K562 (cell line): ENCODE data around the gene FAM219B. TPM values are rescaled to one million over a fixed set of nuclear protein-coding genes. Genes with fewer than 3 reads are reported as not detected.

Experiments used
- ATAC-seq: fragments of 200-7000 bp; cut with Tn5 transposase; 3 replicates; pipeline ENCODE4 v1.9.1; 2020; ENCODE audit warnings: moderate library complexity
- BruUV-seq: library from RNA; stranded (reverse); fragments of 400-500 nt; replicated peaks from 2 replicates; lab custom pipeline; 2021; lab: Mats Ljungman, UMichigan
- CTCF ChIA-PET: fragments of 300-600 bp; formaldehyde crosslinking; extraction: SDS; loops from one replicate; lab custom pipeline; 2021; ENCODE audit warnings: low intra/inter-chr PET ratio; lab: Yijun Ruan, JAX
- POLR2A ChIA-PET: fragments of 300-600, 350-650 bp; sonication (Branson Sonifier 250); formaldehyde crosslinking; extraction: SDS; loops from one replicate; lab custom pipeline; 2021; ENCODE audit warnings: antibody characterized with exemption, inconsistent platforms; lab: Yijun Ruan, JAX
- DNase-seq, 4 experiments: peaks; one replicate each; pipeline versions ENCODE4 v3.0.0 to v3.0.0-alpha.2; 2011 to 2018; ENCODE audit warnings: low spot score in 3 of 4, mixed read lengths in 3 of 4; ENCODE audit errors: extremely low read depth in 1 of 4
- FAIRE-seq: peaks from 2 replicates; lab custom pipeline; 2011; peaks lifted over from hg19 to GRCh38; lab: Jason Lieb, UNC
- H2AFZ ChIP-seq: 2 replicates; pipeline ENCODE4 v1.6.0; 2011; ENCODE audit warnings: low read depth, low read length, control low read depth, inconsistent platforms
- H3K27ac ChIP-seq: fragments of 200-600 bp; 3 replicates; pipeline ENCODE4 v1.8.0; 2011; ENCODE audit warnings: low read depth, mild to moderate bottlenecking, control low read depth, inconsistent platforms, low read length, moderate library complexity, mixed read lengths; ENCODE audit errors: extremely low read depth
- H3K27me3 ChIP-seq, 2 experiments: fragments of 300-600 bp in 1 of 2; 2 replicates in 1 of 2; 3 replicates in 1 of 2; pipeline versions ENCODE4 v1.6.0 to v1.8.0; 2011; ENCODE audit warnings: inconsistent platforms in 2 of 2, low read length in 2 of 2, mild to moderate bottlenecking in 1 of 2, mixed read lengths in 1 of 2, moderate library complexity in 1 of 2; ENCODE audit not compliant: control insufficient read depth in 2 of 2, insufficient read depth in 2 of 2
- H3K36me3 ChIP-seq: fragments of 300-600 bp; 3 replicates; pipeline ENCODE4 v1.8.0; 2011; ENCODE audit warnings: mild to moderate bottlenecking, low read length, inconsistent platforms; ENCODE audit not compliant: control insufficient read depth, insufficient read depth
- H3K4me1 ChIP-seq, 2 experiments: fragments of 200-600 bp in 1 of 2; replicated peaks in 1 of 2; 2 replicates in 1 of 2; 3 replicates in 1 of 2; pipeline versions ENCODE4 v1.5.1 to v1.8.0; 2011; ENCODE audit warnings: inconsistent platforms in 2 of 2, low read length in 2 of 2, mild to moderate bottlenecking in 1 of 2, mixed read lengths in 1 of 2, moderate library complexity in 1 of 2; ENCODE audit not compliant: control insufficient read depth in 2 of 2, insufficient read depth in 2 of 2
- H3K4me2 ChIP-seq: 2 replicates; pipeline ENCODE4 v1.6.1; 2011; ENCODE audit warnings: low read length, control low read depth, inconsistent platforms, mixed read lengths; ENCODE audit not compliant: insufficient read depth
- H3K4me3 ChIP-seq: fragments of 200-600 bp; sonication (generic), shearing (Covaris generic); 2 replicates; pipeline ENCODE4 v1.5.1; 2016; ENCODE audit warnings: control low read depth, inconsistent platforms
- H3K79me2 ChIP-seq: fragments of 200-600 bp; 3 replicates; pipeline ENCODE4 v1.8.0; 2011; ENCODE audit warnings: low read length, inconsistent platforms; ENCODE audit not compliant: control insufficient read depth, insufficient read depth
- H3K9ac ChIP-seq, 2 experiments: 2 replicates each; pipeline versions ENCODE4 v1.6.0 to v1.6.1; 2011; ENCODE audit warnings: low read depth in 2 of 2, low read length in 2 of 2, control low read depth in 1 of 2, inconsistent platforms in 1 of 2, mild to moderate bottlenecking in 1 of 2, mixed read lengths in 1 of 2; ENCODE audit not compliant: insufficient read depth in 1 of 2
- H3K9me1 ChIP-seq: one replicate; pipeline ENCODE4 v1.6.0; 2011; ENCODE audit warnings: inconsistent platforms, mild to moderate bottlenecking, low read length, moderate library complexity; ENCODE audit not compliant: control insufficient read depth, insufficient read depth
- H3K9me3 ChIP-seq: replicated peaks from 2 replicates; pipeline ENCODE4 v1.5.1; 2011; ENCODE audit warnings: low read depth, low read length, inconsistent platforms; ENCODE audit not compliant: control insufficient read depth, insufficient read depth
- H4K20me1 ChIP-seq: replicated peaks from 2 replicates; pipeline ENCODE4 v1.6.1; 2011; ENCODE audit warnings: low read length, inconsistent platforms, mixed read lengths; ENCODE audit not compliant: control insufficient read depth, insufficient read depth
- BHLHE40 ChIP-seq: IDR thresholded peaks from 2 replicates; pipeline ENCODE4 v1.6.1; 2011; ENCODE audit warnings: low read length, improper control_type of control experiment
- HLTF ChIP-seq: fragments of 450-650 bp; IDR thresholded peaks from 2 replicates; pipeline ENCODE4 v1.6.1; 2016
- MTA3 ChIP-seq: fragments of 450-650 bp; formaldehyde crosslinking; IDR thresholded peaks from 2 replicates; pipeline ENCODE4 v1.6.1; 2017; ENCODE audit warnings: mild to moderate bottlenecking, borderline replicate concordance
- WGBS: fragments of 100-300 bp; shearing (Covaris generic); methylation state at CpG from one replicate; pipeline ENCODE4 v1.1.6; 2016; ENCODE audit warnings: low coverage, mixed read lengths; ENCODE audit not compliant: insufficient coverage; ENCODE audit errors: missing lambda C conversion rate; 5-methylcytosine and 5-hydroxymethylcytosine counted together
- in situ Hi-C: fragments of 300-500 bp; cut with MboI; formaldehyde crosslinking; loops from 4 replicates; pipeline ENCODE4 v1.15.0; 2018; ENCODE audit warnings: inconsistent platforms, mixed read lengths
- intact Hi-C: fragments of 100-400 bp; cut with micrococcal nuclease; formaldehyde crosslinking; loops from 2 replicates; pipeline ENCODE4 v1.14.2; 2022
- polyA plus RNA-seq, 8 experiments: library from polyadenylated mRNA; depleted of rRNA in 4 of 8; stranded (reverse) in 5 of 8; unstranded in 3 of 8; fragments of >200 nt; fragmentation: Nextera tagmentation in 2 of 8; fragmentation: Illumina TruSeq in 1 of 8; extraction: Ambion mirVana in 2 of 8; extraction: Trizol in 1 of 8; gene quantifications; 2 replicates each; pipeline versions ENCODE4 v1.2.1 to v1.2.3, GENCODE V29; 2011 to 2014; ENCODE audit warnings: inconsistent platforms in 1 of 8, missing spikeins in 1 of 8
- total RNA-seq, 7 experiments: library from RNA; depleted of rRNA in 6 of 7; stranded (reverse); fragments of >200 nt in 6 of 7; fragmentation: Illumina TruSeq in 2 of 7; extraction: Trizol in 2 of 7; gene quantifications; 2 replicates each; pipeline versions ENCODE4 v1.2.1 to v1.2.3, GENCODE V29; 2011 to 2021; ENCODE audit warnings: low replicate concordance in 1 of 7
- TF ChIP-seq, protein P1 (sequence below): sonication (generic); formaldehyde crosslinking; IDR thresholded peaks from 2 replicates; pipeline ENCODE4 v1.8.1; 2022; ENCODE audit warnings: missing genetic modification reagents
- TF ChIP-seq, protein P2 (sequence below), 3 experiments: fragments of 200-800 bp in 1 of 3; fragments of 250-450 bp in 1 of 3; fragments of 450-650 bp in 1 of 3; sonication (Bioruptor Pico) in 1 of 3; sonication (Bioruptor generic) in 1 of 3; formaldehyde crosslinking in 1 of 3; IDR thresholded peaks; 2 replicates each; pipeline versions ENCODE4 v1.6.1 to v1.8.0; 2016 to 2022; ENCODE audit warnings: mild to moderate bottlenecking in 2 of 3, missing genetic modification characterization in 2 of 3, missing compliant biosample characterization in 1 of 3, moderate library complexity in 1 of 3

FAM219B gene
- total and polyA plus RNA-seq, 9 of the 15 experiments (the other 6 are each of a cell fraction or from before 2014, with no cell fraction given), result 6.8 to 50.4 (median 29.4) TPM

DNA sequence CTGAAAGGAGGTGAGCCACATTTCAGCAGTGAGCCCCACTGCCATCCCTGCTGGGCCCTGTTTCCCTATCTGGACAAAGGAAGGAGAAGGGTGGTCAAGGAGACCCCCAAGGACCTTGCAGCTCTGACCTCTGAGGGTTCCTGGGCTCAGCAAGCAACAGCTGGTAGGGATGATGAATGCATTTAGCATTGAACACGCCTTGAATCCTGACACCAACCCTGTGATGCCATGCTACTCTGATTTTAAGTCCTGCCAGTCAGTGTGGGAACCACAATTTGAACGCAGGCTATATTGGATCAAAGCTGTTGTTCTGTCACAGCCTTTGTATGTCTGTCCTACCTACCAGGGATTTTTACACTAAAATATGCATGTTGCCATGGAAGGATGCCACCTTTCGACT, 10.3 kb downstream of the FAM219B start:
- DNase-seq (no peak), ATAC-seq (no peak), FAIRE-seq (no peak)
- intact Hi-C loops (no loop called here), in situ Hi-C loops (no loop called here)
- Histone ChIP-seq H2AFZ (no peak overlapping the region), H3K4me2 (no peak overlapping the region), H3K9me1 (peaks cover under 1% of the 10 kb centered on the region), H3K4me3 (no peak overlapping the region), H3K27ac (no peak overlapping the region; the same call in 2 of the 3 replicates), H3K9me3 (no peaks in the 10 kb centered on the region), H3K27me3 (no peaks in the 10 kb centered on the region), H3K4me1 (peaks cover 0 to 3% of the 10 kb centered on the region in 2 experiments; a peak in 1 of 5 replicates), H4K20me1 (no peaks in the 10 kb centered on the region; the same call in 1 of the 2 replicates), H3K9ac (no peak overlapping the region), H3K36me3 (peaks cover 73% of the 10 kb centered on the region; the same call in 2 of the 3 replicates), H3K79me2 (no peaks in the 10 kb centered on the region)
- ChIA-PET POLR2A (interaction anchor here (0.5 to 3.3 kb wide), 6 partner anchors 11 to 285 kb away, joined by 3 to 29 read pairs (median 3); partner anchors contain the start of genes FAM219B and ULK3), CTCF (no interaction called here)
- BruUV-seq, result no TSS peak
- TF ChIP-seq, protein P1, sequence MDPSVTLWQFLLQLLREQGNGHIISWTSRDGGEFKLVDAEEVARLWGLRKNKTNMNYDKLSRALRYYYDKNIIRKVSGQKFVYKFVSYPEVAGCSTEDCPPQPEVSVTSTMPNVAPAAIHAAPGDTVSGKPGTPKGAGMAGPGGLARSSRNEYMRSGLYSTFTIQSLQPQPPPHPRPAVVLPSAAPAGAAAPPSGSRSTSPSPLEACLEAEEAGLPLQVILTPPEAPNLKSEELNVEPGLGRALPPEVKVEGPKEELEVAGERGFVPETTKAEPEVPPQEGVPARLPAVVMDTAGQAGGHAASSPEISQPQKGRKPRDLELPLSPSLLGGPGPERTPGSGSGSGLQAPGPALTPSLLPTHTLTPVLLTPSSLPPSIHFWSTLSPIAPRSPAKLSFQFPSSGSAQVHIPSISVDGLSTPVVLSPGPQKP (CRISPR knock-in tag), result no peak
- TF ChIP-seq MTA3 (no peak), HLTF (no peak), BHLHE40 (no peak)
- TF ChIP-seq, protein P2, sequence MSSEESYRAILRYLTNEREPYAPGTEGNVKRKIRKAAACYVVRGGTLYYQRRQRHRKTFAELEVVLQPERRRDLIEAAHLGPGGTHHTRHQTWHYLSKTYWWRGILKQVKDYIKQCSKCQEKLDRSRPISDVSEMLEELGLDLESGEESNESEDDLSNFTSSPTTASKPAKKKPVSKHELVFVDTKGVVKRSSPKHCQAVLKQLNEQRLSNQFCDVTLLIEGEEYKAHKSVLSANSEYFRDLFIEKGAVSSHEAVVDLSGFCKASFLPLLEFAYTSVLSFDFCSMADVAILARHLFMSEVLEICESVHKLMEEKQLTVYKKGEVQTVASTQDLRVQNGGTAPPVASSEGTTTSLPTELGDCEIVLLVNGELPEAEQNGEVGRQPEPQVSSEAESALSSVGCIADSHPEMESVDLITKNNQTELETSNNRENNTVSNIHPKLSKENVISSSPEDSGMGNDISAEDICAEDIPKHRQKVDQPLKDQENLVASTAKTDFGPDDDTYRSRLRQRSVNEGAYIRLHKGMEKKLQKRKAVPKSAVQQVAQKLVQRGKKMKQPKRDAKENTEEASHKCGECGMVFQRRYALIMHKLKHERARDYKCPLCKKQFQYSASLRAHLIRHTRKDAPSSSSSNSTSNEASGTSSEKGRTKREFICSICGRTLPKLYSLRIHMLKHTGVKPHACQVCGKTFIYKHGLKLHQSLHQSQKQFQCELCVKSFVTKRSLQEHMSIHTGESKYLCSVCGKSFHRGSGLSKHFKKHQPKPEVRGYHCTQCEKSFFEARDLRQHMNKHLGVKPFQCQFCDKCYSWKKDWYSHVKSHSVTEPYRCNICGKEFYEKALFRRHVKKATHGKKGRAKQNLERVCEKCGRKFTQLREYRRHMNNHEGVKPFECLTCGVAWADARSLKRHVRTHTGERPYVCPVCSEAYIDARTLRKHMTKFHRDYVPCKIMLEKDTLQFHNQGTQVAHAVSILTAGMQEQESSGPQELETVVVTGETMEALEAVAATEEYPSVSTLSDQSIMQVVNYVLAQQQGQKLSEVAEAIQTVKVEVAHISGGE (CRISPR knock-in tag; IDR thresholded peaks at IDR 0.05), result no peak
- WGBS, result 78% methylated on average over 3 of the region's 3 CpGs
